ENCODE measurements around the gene TRAPPC3L. TPM values are rescaled to one million over a fixed set of nuclear protein-coding genes. Genes with fewer than 3 reads are reported as not detected.
A peak's percentile ranks its signal among the peaks of the same experiment; 100 is the strongest.

The TRAPPC3L gene
- not detected in 2 replicates for total RNA-seq (2011; cell fraction: chromatin; rRNA removed; ENCODE audit: low replicate concordance)
- not detected in 2 replicates for total RNA-seq (2011; cell fraction: nucleolus; rRNA removed)
- not detected in 2 replicates for total RNA-seq (2011; cell fraction: nucleoplasm; rRNA removed)
- total RNA-seq (2014; rRNA removed) (not detected in 2 replicates), total RNA-seq (2014; rRNA removed; fragmentation: Illumina TruSeq; extraction: Trizol) (not detected in 2 replicates), total RNA-seq (2015; rRNA removed; fragmentation: Illumina TruSeq; extraction: Trizol) (not detected in 2 replicates), total RNA-seq (2021) (not detected in 2 replicates), polyA plus RNA-seq (2011; rRNA removed) (not detected in 2 replicates), polyA plus RNA-seq (2014; fragmentation: Illumina TruSeq; extraction: Trizol) (not detected in 2 replicates), polyA plus RNA-seq (2014; fragmentation: Nextera tagmentation; extraction: Ambion mirVana) (not detected), polyA plus RNA-seq (2014; rRNA removed) (not detected in 2 replicates), polyA minus RNA-seq (2011; rRNA and poly(A)+ RNA removed) (not detected in 2 replicates), Bru-seq, nascent RNA (percentile 13 among the genes with signal in this experiment), BruChase-seq, experiment 1, labeled RNA remaining after a 2-hour chase (percentile 11 among the genes with signal in this experiment), BruChase-seq, experiment 2, labeled RNA remaining after a 6-hour chase (percentile 6 among the genes with signal in this experiment)
- not detected in 2 replicates for polyA plus RNA-seq (2011; cell fraction: cytosol; rRNA removed)
- polyA plus RNA-seq (2011; cell fraction: nucleus; rRNA removed) = not detected in 2 replicates
- polyA plus RNA-seq (2012) = 0.04 TPM in 1 of 2 replicates, not detected in the other
- not detected in 2 replicates for polyA minus RNA-seq (2011; cell fraction: cytosol; rRNA and poly(A)+ RNA removed)
- polyA minus RNA-seq (2011; cell fraction: nucleus; rRNA and poly(A)+ RNA removed) = not detected in 2 replicates
- long read RNA-seq, experiment 1 = 0 reads
- long read RNA-seq, experiment 2 = 0 reads
- long read RNA-seq, experiment 3 = 0 reads

DNA sequence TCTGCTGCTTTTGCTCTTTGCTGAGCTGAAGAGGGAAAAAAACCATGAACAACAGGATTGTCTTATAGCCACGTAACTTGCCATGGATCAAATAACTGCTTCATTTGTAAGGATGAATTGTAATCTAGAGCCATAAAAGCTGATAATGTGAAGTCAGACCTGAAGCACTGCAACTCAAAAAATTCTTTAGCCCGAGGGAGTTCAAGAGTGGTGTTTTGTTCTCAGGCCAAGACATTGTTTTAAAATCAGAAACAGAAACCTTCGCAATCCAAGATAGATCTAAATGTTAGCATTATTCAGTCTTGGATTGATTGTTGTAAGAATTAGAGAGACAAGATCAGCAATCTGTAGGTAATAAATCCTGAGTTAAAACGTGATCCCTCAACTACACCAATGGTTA lies at the start of gene TRAPPC3L:
TSS of gene TRAPPC3L (minus strand) at position 34 of the 400 bp plus-strand sequence. CDS start 170 bp downstream, outside the sequence.
- ChIA-PET POLR2A (interaction anchor here (0.6 to 1.4 kb wide), 2 partner anchors 12 to 14 kb away, joined by 3 to 4 read pairs; no protein-coding TSS in a partner anchor), CTCF (ENCODE audit: low intra/inter-chr PET ratio) (no interaction called here)
- H3K79me2 ChIP-seq (ENCODE audit: control insufficient read depth, insufficient read depth, low read length) = no peaks in the 10 kb centered on the region
- no TSS peak for BruUV-seq (replicated peaks)
- no peak within 1 kb of the TSS for H3K9ac ChIP-seq (ENCODE audit: insufficient read depth in 1 of 2, low read depth in 2 of 2, low read length in 2 of 2)
- H2AFZ ChIP-seq (ENCODE audit: low read depth, low read length) = no peak within 1 kb of the TSS
- in situ Hi-C loops (cut with MboI) = no loop called here
- H3K4me2 ChIP-seq (ENCODE audit: insufficient read depth, low read length) = no peak within 1 kb of the TSS
- H3K9me1 ChIP-seq (ENCODE audit: control insufficient read depth, insufficient read depth, low read length) = no peaks in the 10 kb centered on the region
- no peak for TF ChIP-seq FOXJ2 (tag; IDR thresholded peaks at IDR 0.05)
- no peak for TF ChIP-seq SAFB2 (IDR thresholded peaks at IDR 0.05; ENCODE audit: borderline replicate concordance, low read depth, low read length, severe bottlenecking)
- TF ChIP-seq ZNF778 (CRISPR knock-in tag; IDR thresholded peaks at IDR 0.05) = no peak
- no peak for TF ChIP-seq RBM22 (IDR thresholded peaks at IDR 0.05; ENCODE audit: low read depth, low read length, poor library complexity, severe bottlenecking)
- no peak for TF ChIP-seq ZC3H8 (IDR thresholded peaks at IDR 0.05)
- no peak for TF ChIP-seq CHD1 (IDR thresholded peaks at IDR 0.05; ENCODE audit: low read length)
- no peaks in the 10 kb centered on the region for H3K9me3 ChIP-seq (replicated peaks; ENCODE audit: control insufficient read depth, insufficient read depth, low read depth, low read length)
- no peaks in the 10 kb centered on the region for H4K20me1 ChIP-seq (replicated peaks; ENCODE audit: control insufficient read depth, insufficient read depth, low read length)
- 1% methylated on average over 4 of the region's 4 CpGs for WGBS (ENCODE audit: insufficient coverage, low coverage, missing lambda C conversion rate)
- H3K4me3 ChIP-seq = no peak within 1 kb of the TSS
- no peak within 1 kb of the TSS for H3K27ac ChIP-seq (ENCODE audit: extremely low read depth, low read depth, low read length)
- ATAC-seq (no peak), FAIRE-seq (no peak), DNase-seq (ENCODE audit: extremely low read depth in 1 of 4, low spot score in 3 of 4) (no peak)
- intact Hi-C loops (cut with micrococcal nuclease) = no loop called here
- H3K27me3 ChIP-seq (ENCODE audit: control insufficient read depth in 2 of 2, insufficient read depth in 2 of 2, low read length in 2 of 2) = peaks cover 8 to 16% of the 10 kb centered on the region in 2 experiments; a peak in 4 of 5 replicates
- H3K4me1 ChIP-seq (replicated peaks in 1 of 2; ENCODE audit: control insufficient read depth in 2 of 2, insufficient read depth in 2 of 2, low read length in 2 of 2) = no peaks in the 10 kb centered on the region
- no peaks in the 10 kb centered on the region for H3K36me3 ChIP-seq (ENCODE audit: control insufficient read depth, insufficient read depth, low read length)
